Ovary (tissue), 9 donors: ENCODE measurements around the gene TMTC1. TPM values are rescaled to one million over a fixed set of nuclear protein-coding genes. Genes with fewer than 3 reads are reported as not detected.

Experiments
- DNase-seq, 5 donors: peaks; one replicate each; pipeline ENCODE4 v3.0.0-alpha.2; 2019 to 2020
- H3K27ac ChIP-seq, 2 donors: fragments of 200-600 bp; one replicate each; pipeline versions ENCODE4 v1.5.1 to v1.8.0; 2019 to 2022
- H3K27me3 ChIP-seq: fragments of 200-600 bp; one replicate; pipeline ENCODE4 v1.8.0; 2022
- H3K36me3 ChIP-seq: fragments of 200-600 bp; sonication (generic); one replicate; pipeline ENCODE4 v1.5.1; 2019
- H3K4me1 ChIP-seq: one replicate; pipeline ENCODE4 v1.8.1; 2013; ENCODE audit warnings: mild to moderate bottlenecking, moderate library complexity; ENCODE audit not compliant: insufficient read depth
- H3K4me3 ChIP-seq: fragments of 200-600 bp; sonication (generic); one replicate; pipeline ENCODE4 v1.5.1; 2017
- H3K9me3 ChIP-seq, 2 donors: fragments of 200-600 bp in 1 of 2; sonication (generic) in 1 of 2; one replicate each; pipeline versions ENCODE4 v1.5.1 to v1.8.1; 2013 to 2019; ENCODE audit warnings: mild to moderate bottlenecking in 1 of 2, moderate library complexity in 1 of 2
- CTCF ChIP-seq, 3 donors: fragments of 450-650 bp in 2 of 3; fragments of 200-600 bp in 1 of 3; IDR thresholded peaks; one replicate each; pipeline versions ENCODE4 v1.5.1 to v1.8.0; 2016 to 2022; ENCODE audit warnings: antibody characterized with exemption in 3 of 3, mild to moderate bottlenecking in 1 of 3
- EP300 ChIP-seq: sonication (generic); formaldehyde crosslinking; IDR thresholded peaks from one replicate; pipeline ENCODE4 v1.6.1; 2017; ENCODE audit warnings: antibody characterized with exemption
- POLR2A ChIP-seq: fragments of 450-650 bp; IDR thresholded peaks from one replicate; pipeline ENCODE4 v1.6.1; 2017; ENCODE audit warnings: antibody characterized with exemption, mild to moderate bottlenecking, moderate library complexity
- WGBS, 3 donors: extraction: QIAGEN DNeasy Blood & Tissue Kit in 1 of 3; methylation state at CpG; one replicate each; pipeline versions ENCODE4 v1.1.5 to v1.1.7; 2013 to 2017; 5-methylcytosine and 5-hydroxymethylcytosine counted together
- intact Hi-C, 4 donors: fragments of 100-400 bp; cut with DNase I; formaldehyde crosslinking; loops; one replicate each; pipeline versions ENCODE4 v1.11.0 to v1.15.1; 2022 to 2023
- polyA plus RNA-seq, 2 donors: library from polyadenylated mRNA; stranded (reverse); fragments of 200-250 nt in 1 of 2; fragments of 350-450 nt in 1 of 2; fragmentation: Illumina TruSeq in 1 of 2; extraction: RNeasy Lipid Tissue Mini Kit (QIAGEN cat#74804) in 1 of 2; gene quantifications; one replicate each; pipeline ENCODE4 v1.2.3, GENCODE V29; 2013 to 2014
- total RNA-seq, 7 donors: library from RNA; depleted of rRNA in 2 of 7; stranded (reverse); fragments of >200 nt in 2 of 7; fragmentation: NEBNext Ultra II Directional in 3 of 7; extraction: Animal tissue kit (Norgen Biotek cat#: 25700) in 3 of 7; gene quantifications; one replicate each; pipeline versions ENCODE4 v1.1.0 to v1.2.4, GENCODE V29; 2016 to 2023
- donor health status: DM: no; HTN: no; CAD: no; lungs with moderate emphysema.
- donor health status: DM: no; HTN: no; CAD: no.
- donor health status: Bipolar disorder and iron deficiency.
- donor health status: DM: yes; HTN: yes; CAD: no.
- donor health status: DM: no; HTN: no; CAD: no.
- donor health status: DM: yes; HTN: yes; CAD: no.

TMTC1 gene
- total and polyA plus RNA-seq, 9 donors: 8.1 to 46.3 (median 21.3) TPM

GRCh38 chr12:29702222-29702621 is 81.5 kb downstream of the TMTC1 start:
- H3K4me3 ChIP-seq: no peak overlapping the region
- H3K9me3 ChIP-seq: no peaks in the 10 kb centered on the region
- H3K27ac ChIP-seq: no peak overlapping the region
- H3K27me3 ChIP-seq: no peaks in the 10 kb centered on the region
- no peaks in the 10 kb centered on the region for H3K36me3 ChIP-seq
- WGBS, 3 donors: 89 to 92% (median 90%) methylated on average over 5 of the region's 5 CpGs
- no peak for DNase-seq
- intact Hi-C loops: no loop called here
- H3K4me1 ChIP-seq: peaks cover 2% of the 10 kb centered on the region
- TF ChIP-seq POLR2A: no peak
- no peak for TF ChIP-seq EP300
- TF ChIP-seq CTCF (IDR thresholded peaks at IDR 0.05): no peak

GRCh38 chr12:29700761-29701481 is 82.8 kb downstream of the TMTC1 start:
- H3K4me1 ChIP-seq: peaks cover 2% of the 10 kb centered on the region
- H3K4me3 ChIP-seq: no peak overlapping the region
- no peaks in the 10 kb centered on the region for H3K36me3 ChIP-seq
- TF ChIP-seq CTCF (IDR thresholded peaks at IDR 0.05) (no peak), POLR2A (no peak), EP300 (no peak)
- intact Hi-C loops: no loop called here
- no peak for DNase-seq
- H3K27me3 ChIP-seq: no peaks in the 10 kb centered on the region
- 58 to 63% (median 58%) methylated on average over 6 of the region's 6 CpGs for WGBS, 3 donors
- no peaks in the 10 kb centered on the region for H3K9me3 ChIP-seq
- no peak overlapping the region for H3K27ac ChIP-seq

GRCh38 chr12:29698756-29699155 is 85.0 kb downstream of the TMTC1 start:
- intact Hi-C loops: no loop called here

GRCh38 chr12:29695800-29696199 is 87.9 kb downstream of the TMTC1 start:
- Histone ChIP-seq H3K27me3 (no peaks in the 10 kb centered on the region), H3K4me3 (no peak overlapping the region), H3K27ac (no peak overlapping the region), H3K9me3 (no peaks in the 10 kb centered on the region), H3K4me1 (no peaks in the 10 kb centered on the region), H3K36me3 (no peaks in the 10 kb centered on the region)
- WGBS, 3 donors: 77 to 89% (median 88%) methylated on average over 3 of the region's 3 CpGs
- intact Hi-C loops: no loop called here
- DNase-seq: no peak
- TF ChIP-seq EP300: no peak
- no peak for TF ChIP-seq POLR2A
- no peak for TF ChIP-seq CTCF (IDR thresholded peaks at IDR 0.05)

More at GRCh38 chr12:29698756-29699155, 85.0 kb downstream of the TMTC1 start:
- Histone ChIP-seq H3K4me1 (no peaks in the 10 kb centered on the region), H3K36me3 (no peaks in the 10 kb centered on the region), H3K4me3 (no peak overlapping the region), H3K27me3 (no peaks in the 10 kb centered on the region), H3K27ac (no peak overlapping the region), H3K9me3 (no peaks in the 10 kb centered on the region)
- TF ChIP-seq CTCF (IDR thresholded peaks at IDR 0.05): no peak
- TF ChIP-seq POLR2A: no peak
- TF ChIP-seq EP300: no peak
- 5 to 13% (median 6%) methylated on average over 1 of the region's 1 CpG for WGBS, 3 donors
- no peak for DNase-seq
